ENCODE results near the gene MMP14.

GRCh38 chr14:22861651-22862050 is 25.3 kb downstream of the MMP14 start:
- TF ChIP-seq CREM (CRISPR knock-in tag; IDR thresholded peaks at IDR 0.05) (no peak), CTCF (IDR thresholded peaks at IDR 0.05) (no peak), HMGA2 (CRISPR knock-in tag; IDR thresholded peaks at IDR 0.05) (no peak), ZNF425 (CRISPR knock-in tag; conservative IDR thresholded peaks at IDR 0.05) (no peak), CBFB (CRISPR knock-in tag; IDR thresholded peaks at IDR 0.05; ENCODE audit: low read depth) (no peak), RORB (CRISPR knock-in tag; IDR thresholded peaks at IDR 0.05) (no peak), KAT7 (CRISPR knock-in tag; IDR thresholded peaks at IDR 0.05; ENCODE audit: borderline replicate concordance) (no peak)
- TF ChIP-seq, protein P1, sequence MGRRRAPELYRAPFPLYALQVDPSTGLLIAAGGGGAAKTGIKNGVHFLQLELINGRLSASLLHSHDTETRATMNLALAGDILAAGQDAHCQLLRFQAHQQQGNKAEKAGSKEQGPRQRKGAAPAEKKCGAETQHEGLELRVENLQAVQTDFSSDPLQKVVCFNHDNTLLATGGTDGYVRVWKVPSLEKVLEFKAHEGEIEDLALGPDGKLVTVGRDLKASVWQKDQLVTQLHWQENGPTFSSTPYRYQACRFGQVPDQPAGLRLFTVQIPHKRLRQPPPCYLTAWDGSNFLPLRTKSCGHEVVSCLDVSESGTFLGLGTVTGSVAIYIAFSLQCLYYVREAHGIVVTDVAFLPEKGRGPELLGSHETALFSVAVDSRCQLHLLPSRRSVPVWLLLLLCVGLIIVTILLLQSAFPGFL (CRISPR knock-in tag; IDR thresholded peaks at IDR 0.05; ENCODE audit: borderline replicate concordance): no peak
- TF ChIP-seq, protein P2, sequence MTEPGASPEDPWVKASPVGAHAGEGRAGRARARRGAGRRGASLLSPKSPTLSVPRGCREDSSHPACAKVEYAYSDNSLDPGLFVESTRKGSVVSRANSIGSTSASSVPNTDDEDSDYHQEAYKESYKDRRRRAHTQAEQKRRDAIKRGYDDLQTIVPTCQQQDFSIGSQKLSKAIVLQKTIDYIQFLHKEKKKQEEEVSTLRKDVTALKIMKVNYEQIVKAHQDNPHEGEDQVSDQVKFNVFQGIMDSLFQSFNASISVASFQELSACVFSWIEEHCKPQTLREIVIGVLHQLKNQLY (CRISPR knock-in tag; IDR thresholded peaks at IDR 0.05): no peak

Data from WTC11 (cell line).